Left renal pelvis (tissue), 4 donors: ENCODE results near the gene POU3F2. TPM values are rescaled to one million over a fixed set of nuclear protein-coding genes. Genes with fewer than 3 reads are reported as not detected.

ENCODE experiments used
- polyA plus RNA-seq, 4 donors: library from polyadenylated mRNA; unstranded; fragments of 120-200 nt; gene quantifications; one replicate each; pipeline ENCODE4 v1.2.1, GENCODE V29; 2013; ENCODE audit not compliant: insufficient read length in 4 of 4

POU3F2 gene
- polyA plus RNA-seq, 4 donors = 0.04 to 0.10 (median 0.06) TPM

Other genes starting within 250 kb of the POU3F2 start
- 10 to 100 TPM; 13.0 to 29.5 (median 24.7) TPM for gene FBXL4, start 113.4 kb downstream of the POU3F2 start, polyA plus RNA-seq